Amniotic stem cell (primary cell): ENCODE measurements around the gene SLCO1B3.

Source experiments
- DNase-seq: peaks from one replicate; lab custom pipeline; 2025; lab: John Stamatoyannopoulos, UW

The SLCO1B3 gene

GRCh38 chr12:20885552-20885951 is 75.0 kb downstream of the SLCO1B3 start:
- no peak for DNase-seq

- DNase-seq, result no peak
Measured at GRCh38 chr12:20917269-20917668, 106.8 kb downstream of the SLCO1B3 start.

- DNase-seq, result no peak
Measured at GRCh38 chr12:20917819-20918218, 107.3 kb downstream of the SLCO1B3 start.

DNA sequence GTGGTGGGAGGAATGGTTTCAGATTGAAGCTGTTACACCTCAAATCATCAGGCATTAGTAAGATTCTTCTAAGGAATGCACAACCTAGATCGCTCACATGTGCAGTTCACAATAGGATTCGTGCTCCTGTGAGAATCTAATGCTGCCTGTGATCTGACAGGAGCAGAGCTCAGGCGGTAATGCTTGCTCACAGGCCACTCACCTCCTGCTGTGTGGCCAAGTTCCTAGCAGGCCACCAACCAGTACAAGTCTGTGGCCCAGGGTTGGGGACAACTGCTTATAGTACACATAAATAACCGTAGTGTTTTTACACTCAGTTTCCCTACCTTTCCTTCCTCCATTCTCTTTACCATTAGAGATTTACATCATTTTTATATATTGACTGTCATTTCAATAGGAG is 121.4 kb downstream of the SLCO1B3 start:
- DNase-seq, result no peak

DNA sequence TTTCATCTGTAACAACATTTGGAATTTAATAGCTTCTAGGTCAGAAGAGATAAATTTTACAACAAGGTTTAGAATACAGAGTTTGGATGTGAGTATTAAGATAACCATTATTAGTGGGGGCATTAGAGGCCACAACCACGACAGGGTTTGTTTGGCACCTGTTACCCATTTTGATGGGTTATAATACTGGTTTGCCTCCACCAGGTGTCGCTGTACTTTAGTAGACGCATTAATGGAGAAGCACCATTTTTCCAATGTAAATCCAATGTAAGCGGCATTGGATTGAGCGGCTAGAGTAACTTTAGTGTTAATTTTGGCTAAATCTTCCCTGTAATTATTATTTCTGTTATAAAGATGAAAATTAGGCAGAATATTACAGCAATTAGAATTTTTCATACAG is 136.2 kb downstream of the SLCO1B3 start:
- DNase-seq, result no peak

- DNase-seq, result no peak
Measured at GRCh38 chr12:20950248-20950647, 139.7 kb downstream of the SLCO1B3 start.

DNA sequence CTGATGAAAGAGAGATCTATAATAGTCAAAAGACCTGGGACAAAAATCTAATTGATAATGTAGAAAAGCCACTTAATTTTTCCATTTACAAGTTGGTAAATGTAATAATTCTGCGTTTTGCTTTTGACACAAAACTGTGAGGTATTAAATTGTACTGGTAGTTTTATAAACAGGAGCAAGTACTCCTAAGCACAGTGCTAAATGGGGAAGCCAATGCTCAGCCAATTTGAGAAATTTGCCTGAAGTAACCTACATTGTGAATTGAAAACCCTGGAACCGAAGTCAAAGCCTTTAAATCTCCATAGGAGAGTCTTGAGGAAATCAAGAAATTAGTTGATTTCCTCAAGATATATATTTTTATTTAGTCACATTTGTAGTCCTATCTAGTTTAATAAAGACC is 152.8 kb downstream of the SLCO1B3 start:
- DNase-seq, result no peak

DNA sequence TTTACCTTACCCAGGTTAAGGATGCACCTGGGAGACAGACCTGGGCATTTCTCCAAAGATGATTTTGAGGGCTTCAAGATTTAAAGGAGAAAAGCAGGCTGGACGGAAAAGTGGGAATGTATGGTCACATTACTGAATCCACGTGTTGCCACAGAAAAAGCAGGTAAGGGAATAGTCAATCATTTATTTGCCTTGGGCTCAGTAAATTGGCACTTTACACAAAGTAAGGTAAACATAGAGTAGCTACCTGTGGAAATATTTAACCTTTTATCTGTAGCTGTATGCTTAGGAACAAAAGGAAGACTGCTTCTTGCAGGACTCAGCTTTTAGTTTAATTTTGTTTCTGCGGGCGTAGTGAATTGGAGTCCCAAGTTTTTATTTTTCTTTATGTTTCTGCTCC is 153.3 kb downstream of the SLCO1B3 start:
- DNase-seq, result no peak
